Measurements from ENCODE around the gene ARHGAP42. TPM values are rescaled to one million over a fixed set of nuclear protein-coding genes. Genes with fewer than 3 reads are reported as not detected.

ARHGAP42 gene
- total and polyA plus RNA-seq, 2 of the 13 experiments (the other 11 are each of a cell fraction or from before 2014, with no cell fraction given): 2.5 to 4.3 TPM

DNA sequence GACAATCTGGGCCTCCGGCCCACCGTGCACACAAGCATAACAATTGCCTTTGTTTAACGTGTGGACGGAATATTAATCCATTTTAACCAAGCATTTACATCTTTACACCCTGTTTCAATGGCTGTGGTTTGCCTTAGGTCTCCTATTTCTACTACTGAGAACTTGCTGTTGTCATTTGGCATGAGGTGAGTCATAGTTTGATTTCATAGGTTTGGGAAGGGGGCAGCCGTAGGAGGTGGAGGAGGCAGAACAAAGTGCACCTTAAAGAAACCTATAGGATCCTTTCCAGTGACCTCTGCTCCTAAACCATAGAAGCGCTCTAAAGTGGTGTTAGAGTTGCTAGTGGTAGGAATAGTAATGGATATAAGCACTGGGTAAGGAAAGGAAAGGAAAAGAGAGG lies 59.4 kb downstream of the ARHGAP42 start:
- H3K27me3 ChIP-seq (ENCODE audit: control insufficient read depth in 1 of 2, insufficient read depth in 2 of 2, low read length in 2 of 2): no peaks in the 10 kb centered on the region
- ChIA-PET CTCF (ENCODE audit: low intra/inter-chr PET ratio, low total read pairs) (no interaction called here), POLR2A (no interaction called here)
- H3K9ac ChIP-seq (ENCODE audit: insufficient read depth, low read depth, low read length): no peak overlapping the region
- no peak overlapping the region for H2AFZ ChIP-seq (ENCODE audit: low read length)
- FAIRE-seq (no peak), DNase-seq (ENCODE audit: low spot score) (no peak), ATAC-seq (no peak)
- H4K20me1 ChIP-seq (ENCODE audit: insufficient read depth, low read length): no peaks in the 10 kb centered on the region
- no peak overlapping the region for H3K4me3 ChIP-seq (replicated peaks in 1 of 3; ENCODE audit: insufficient read depth in 1 of 3, low read depth in 2 of 3, low read length in 3 of 3)
- H3K4me2 ChIP-seq (ENCODE audit: low read depth, low read length): no peak overlapping the region
- intact Hi-C loops (cut with micrococcal nuclease; ENCODE audit: unreplicated experiment) (no loop called here), in situ Hi-C loops (cut with HindIII; ENCODE audit: extremely low pct_ligation_motif_present, low pct_unique_long_range_greater_than_20kb) (no loop called here)
- H3K27ac ChIP-seq (ENCODE audit: extremely low read length, insufficient read depth, low read length): no peak overlapping the region
- no peaks in the 10 kb centered on the region for H3K79me2 ChIP-seq (ENCODE audit: insufficient read depth, low read length)
- no peaks in the 10 kb centered on the region for H3K36me3 ChIP-seq (replicated peaks in 1 of 2; ENCODE audit: control insufficient read depth in 1 of 2, insufficient read depth in 2 of 2, low read length in 2 of 2)
- WGBS (ENCODE audit: low lambda C conversion rate): 65% methylated on average over 6 of the region's 6 CpGs
- H3K9me3 ChIP-seq (ENCODE audit: low read length): no peaks in the 10 kb centered on the region
- no TSS peak for BruUV-seq (replicated peaks)
- H3K4me1 ChIP-seq (ENCODE audit: insufficient read depth, low read length): no peaks in the 10 kb centered on the region
- TF ChIP-seq SIX1 (CRISPR knock-in tag; IDR thresholded peaks at IDR 0.05; ENCODE audit: borderline replicate concordance) (no peak), HOXA7 (CRISPR knock-in tag; IDR thresholded peaks at IDR 0.05) (no peak), SYNCRIP (IDR thresholded peaks at IDR 0.05; ENCODE audit: insufficient read depth, low read depth, low read length) (no peak), NFYB (CRISPR knock-in tag; IDR thresholded peaks at IDR 0.05) (no peak), CEBPB (IDR thresholded peaks at IDR 0.05; ENCODE audit: borderline replicate concordance, low read depth, low read length) (no peak), THAP11 (CRISPR knock-in tag; IDR thresholded peaks at IDR 0.05) (no peak), FOXM1 (CRISPR knock-in tag; IDR thresholded peaks at IDR 0.05) (no peak), GFI1 (CRISPR knock-in tag; IDR thresholded peaks at IDR 0.05; ENCODE audit: borderline replicate concordance) (no peak), GTF2F1 (IDR thresholded peaks at IDR 0.05; ENCODE audit: low read length) (no peak), ISL2 (CRISPR knock-in tag; IDR thresholded peaks at IDR 0.05) (no peak)
- TF ChIP-seq, protein P1, sequence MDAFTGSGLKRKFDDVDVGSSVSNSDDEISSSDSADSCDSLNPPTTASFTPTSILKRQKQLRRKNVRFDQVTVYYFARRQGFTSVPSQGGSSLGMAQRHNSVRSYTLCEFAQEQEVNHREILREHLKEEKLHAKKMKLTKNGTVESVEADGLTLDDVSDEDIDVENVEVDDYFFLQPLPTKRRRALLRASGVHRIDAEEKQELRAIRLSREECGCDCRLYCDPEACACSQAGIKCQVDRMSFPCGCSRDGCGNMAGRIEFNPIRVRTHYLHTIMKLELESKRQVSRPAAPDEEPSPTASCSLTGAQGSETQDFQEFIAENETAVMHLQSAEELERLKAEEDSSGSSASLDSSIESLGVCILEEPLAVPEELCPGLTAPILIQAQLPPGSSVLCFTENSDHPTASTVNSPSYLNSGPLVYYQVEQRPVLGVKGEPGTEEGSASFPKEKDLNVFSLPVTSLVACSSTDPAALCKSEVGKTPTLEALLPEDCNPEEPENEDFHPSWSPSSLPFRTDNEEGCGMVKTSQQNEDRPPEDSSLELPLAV (CRISPR knock-in tag; conservative IDR thresholded peaks at IDR 0.05; ENCODE audit: low read depth): no peak
- TF ChIP-seq, protein P2, sequence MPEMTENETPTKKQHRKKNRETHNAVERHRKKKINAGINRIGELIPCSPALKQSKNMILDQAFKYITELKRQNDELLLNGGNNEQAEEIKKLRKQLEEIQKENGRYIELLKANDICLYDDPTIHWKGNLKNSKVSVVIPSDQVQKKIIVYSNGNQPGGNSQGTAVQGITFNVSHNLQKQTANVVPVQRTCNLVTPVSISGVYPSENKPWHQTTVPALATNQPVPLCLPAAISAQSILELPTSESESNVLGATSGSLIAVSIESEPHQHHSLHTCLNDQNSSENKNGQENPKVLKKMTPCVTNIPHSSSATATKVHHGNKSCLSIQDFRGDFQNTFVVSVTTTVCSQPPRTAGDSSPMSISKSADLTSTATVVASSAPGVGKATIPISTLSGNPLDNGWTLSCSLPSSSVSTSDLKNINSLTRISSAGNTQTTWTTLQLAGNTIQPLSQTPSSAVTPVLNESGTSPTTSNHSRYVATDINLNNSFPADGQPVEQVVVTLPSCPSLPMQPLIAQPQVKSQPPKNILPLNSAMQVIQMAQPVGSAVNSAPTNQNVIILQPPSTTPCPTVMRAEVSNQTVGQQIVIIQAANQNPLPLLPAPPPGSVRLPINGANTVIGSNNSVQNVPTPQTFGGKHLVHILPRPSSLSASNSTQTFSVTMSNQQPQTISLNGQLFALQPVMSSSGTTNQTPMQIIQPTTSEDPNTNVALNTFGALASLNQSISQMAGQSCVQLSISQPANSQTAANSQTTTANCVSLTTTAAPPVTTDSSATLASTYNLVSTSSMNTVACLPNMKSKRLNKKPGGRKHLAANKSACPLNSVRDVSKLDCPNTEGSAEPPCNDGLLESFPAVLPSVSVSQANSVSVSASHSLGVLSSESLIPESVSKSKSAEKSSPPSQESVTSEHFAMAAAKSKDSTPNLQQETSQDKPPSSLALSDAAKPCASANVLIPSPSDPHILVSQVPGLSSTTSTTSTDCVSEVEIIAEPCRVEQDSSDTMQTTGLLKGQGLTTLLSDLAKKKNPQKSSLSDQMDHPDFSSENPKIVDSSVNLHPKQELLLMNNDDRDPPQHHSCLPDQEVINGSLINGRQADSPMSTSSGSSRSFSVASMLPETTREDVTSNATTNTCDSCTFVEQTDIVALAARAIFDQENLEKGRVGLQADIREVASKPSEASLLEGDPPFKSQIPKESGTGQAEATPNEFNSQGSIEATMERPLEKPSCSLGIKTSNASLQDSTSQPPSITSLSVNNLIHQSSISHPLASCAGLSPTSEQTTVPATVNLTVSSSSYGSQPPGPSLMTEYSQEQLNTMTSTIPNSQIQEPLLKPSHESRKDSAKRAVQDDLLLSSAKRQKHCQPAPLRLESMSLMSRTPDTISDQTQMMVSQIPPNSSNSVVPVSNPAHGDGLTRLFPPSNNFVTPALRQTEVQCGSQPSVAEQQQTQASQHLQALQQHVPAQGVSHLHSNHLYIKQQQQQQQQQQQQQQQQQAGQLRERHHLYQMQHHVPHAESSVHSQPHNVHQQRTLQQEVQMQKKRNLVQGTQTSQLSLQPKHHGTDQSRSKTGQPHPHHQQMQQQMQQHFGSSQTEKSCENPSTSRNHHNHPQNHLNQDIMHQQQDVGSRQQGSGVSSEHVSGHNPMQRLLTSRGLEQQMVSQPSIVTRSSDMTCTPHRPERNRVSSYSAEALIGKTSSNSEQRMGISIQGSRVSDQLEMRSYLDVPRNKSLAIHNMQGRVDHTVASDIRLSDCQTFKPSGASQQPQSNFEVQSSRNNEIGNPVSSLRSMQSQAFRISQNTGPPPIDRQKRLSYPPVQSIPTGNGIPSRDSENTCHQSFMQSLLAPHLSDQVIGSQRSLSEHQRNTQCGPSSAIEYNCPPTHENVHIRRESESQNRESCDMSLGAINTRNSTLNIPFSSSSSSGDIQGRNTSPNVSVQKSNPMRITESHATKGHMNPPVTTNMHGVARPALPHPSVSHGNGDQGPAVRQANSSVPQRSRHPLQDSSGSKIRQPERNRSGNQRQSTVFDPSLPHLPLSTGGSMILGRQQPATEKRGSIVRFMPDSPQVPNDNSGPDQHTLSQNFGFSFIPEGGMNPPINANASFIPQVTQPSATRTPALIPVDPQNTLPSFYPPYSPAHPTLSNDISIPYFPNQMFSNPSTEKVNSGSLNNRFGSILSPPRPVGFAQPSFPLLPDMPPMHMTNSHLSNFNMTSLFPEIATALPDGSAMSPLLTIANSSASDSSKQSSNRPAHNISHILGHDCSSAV (CRISPR knock-in tag; IDR thresholded peaks at IDR 0.05; ENCODE audit: borderline replicate concordance): no peak
- TF ChIP-seq, protein P3, sequence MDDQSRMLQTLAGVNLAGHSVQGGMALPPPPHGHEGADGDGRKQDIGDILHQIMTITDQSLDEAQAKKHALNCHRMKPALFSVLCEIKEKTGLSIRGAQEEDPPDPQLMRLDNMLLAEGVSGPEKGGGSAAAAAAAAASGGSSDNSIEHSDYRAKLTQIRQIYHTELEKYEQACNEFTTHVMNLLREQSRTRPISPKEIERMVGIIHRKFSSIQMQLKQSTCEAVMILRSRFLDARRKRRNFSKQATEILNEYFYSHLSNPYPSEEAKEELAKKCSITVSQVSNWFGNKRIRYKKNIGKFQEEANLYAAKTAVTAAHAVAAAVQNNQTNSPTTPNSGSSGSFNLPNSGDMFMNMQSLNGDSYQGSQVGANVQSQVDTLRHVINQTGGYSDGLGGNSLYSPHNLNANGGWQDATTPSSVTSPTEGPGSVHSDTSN (CRISPR knock-in tag; IDR thresholded peaks at IDR 0.05; ENCODE audit: borderline replicate concordance): no peak
- TF ChIP-seq, protein P4, sequence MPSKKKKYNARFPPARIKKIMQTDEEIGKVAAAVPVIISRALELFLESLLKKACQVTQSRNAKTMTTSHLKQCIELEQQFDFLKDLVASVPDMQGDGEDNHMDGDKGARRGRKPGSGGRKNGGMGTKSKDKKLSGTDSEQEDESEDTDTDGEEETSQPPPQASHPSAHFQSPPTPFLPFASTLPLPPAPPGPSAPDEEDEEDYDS (CRISPR knock-in tag; IDR thresholded peaks at IDR 0.05): no peak

Data from HepG2 (cell line).